Neural progenitor cell (in vitro differentiated cells): ENCODE results near the gene KCNC1. TPM values are rescaled to one million over a fixed set of nuclear protein-coding genes. Genes with fewer than 3 reads are reported as not detected.
A peak's percentile ranks its signal among the peaks of the same experiment; 100 is the strongest.

Experiments used
- DNase-seq: peaks from one replicate; pipeline ENCODE4 v3.0.0-alpha.2; 2016; ENCODE audit warnings: low spot score
- H2AFZ ChIP-seq: fragments of 200-600 bp; sonication (generic); replicated peaks from 2 replicates; pipeline ENCODE4 v1.6.1; 2016; ENCODE audit warnings: antibody characterized with exemption
- H3F3A ChIP-seq: fragments of 200-600 bp; sonication (generic); 2 replicates; pipeline ENCODE4 v1.6.1; 2016; ENCODE audit warnings: antibody characterized with exemption, low read depth
- H3K27ac ChIP-seq: fragments of 200-600 bp; sonication (generic); 2 replicates; pipeline ENCODE4 v1.5.1; 2016; ENCODE audit warnings: mild to moderate bottlenecking
- H3K27me3 ChIP-seq: fragments of 200-600 bp; sonication (generic); 2 replicates; pipeline ENCODE4 v1.6.1; 2016; ENCODE audit warnings: mild to moderate bottlenecking, moderate library complexity
- H3K36me3 ChIP-seq: fragments of 200-600 bp; sonication (generic); 2 replicates; pipeline ENCODE4 v1.5.1; 2016
- H3K4me1 ChIP-seq: fragments of 200-600 bp; sonication (generic); 2 replicates; pipeline ENCODE4 v1.6.1; 2016; ENCODE audit warnings: mixed run types
- H3K4me2 ChIP-seq: fragments of 200-600 bp; sonication (generic); 2 replicates; pipeline ENCODE4 v1.6.1; 2016
- H3K4me3 ChIP-seq: fragments of 200-600 bp; sonication (generic); 2 replicates; pipeline ENCODE4 v1.5.1; 2016
- H3K79me2 ChIP-seq: fragments of 200-600 bp; sonication (generic); 2 replicates; pipeline ENCODE4 v1.6.1; 2016; ENCODE audit warnings: low read depth
- H3K9ac ChIP-seq: fragments of 200-600 bp; sonication (generic); 2 replicates; pipeline ENCODE4 v1.6.1; 2016
- H3K9me3 ChIP-seq: fragments of 200-600 bp; sonication (generic); 2 replicates; pipeline ENCODE4 v1.5.1; 2016; ENCODE audit warnings: low read depth
- H4K20me1 ChIP-seq: fragments of 200-600 bp; sonication (generic); 2 replicates; pipeline ENCODE4 v1.6.1; 2016; ENCODE audit warnings: low read depth
- H3K27ac Mint-ChIP-seq: 3 replicates; pipeline ENCODE4 v1.8.0; 2021; ENCODE audit warnings: mixed read lengths
- H3K27me3 Mint-ChIP-seq: 2 replicates; pipeline ENCODE4 v1.8.0; 2022; ENCODE audit warnings: low read depth, mild to moderate bottlenecking, inconsistent platforms, moderate library complexity, mixed read lengths; ENCODE audit not compliant: insufficient read depth
- H3K36me3 Mint-ChIP-seq: 3 replicates; pipeline ENCODE4 v1.8.0; 2021; ENCODE audit warnings: mixed read lengths
- H3K4me1 Mint-ChIP-seq: 3 replicates; pipeline ENCODE4 v1.8.0; 2021; ENCODE audit warnings: mixed read lengths
- H3K4me3 Mint-ChIP-seq: 3 replicates; pipeline ENCODE4 v1.8.0; 2021; ENCODE audit warnings: mild to moderate bottlenecking, moderate library complexity, mixed read lengths
- H3K9me3 Mint-ChIP-seq: 3 replicates; pipeline ENCODE4 v1.8.0; 2020; ENCODE audit warnings: mixed read lengths
- EZH2 ChIP-seq: fragments of 200-600 bp; sonication (generic); IDR thresholded peaks from 2 replicates; pipeline ENCODE4 v1.6.1; 2017; ENCODE audit warnings: antibody characterized with exemption, mild to moderate bottlenecking, moderate library complexity
- EZH2phosphoT487 ChIP-seq: fragments of 200-600 bp; sonication (generic); IDR thresholded peaks from 2 replicates; pipeline ENCODE4 v1.6.1; 2017; ENCODE audit warnings: antibody characterized with exemption
- total RNA-seq: library from RNA; depleted of rRNA; stranded (reverse); fragments of >200 nt; gene quantifications from 2 replicates; pipeline ENCODE4 v1.2.3, GENCODE V29; 2015; ENCODE audit warnings: low replicate concordance
- TF ChIP-seq, protein P1 (sequence below): fragments of 200-600 bp; sonication (generic); IDR thresholded peaks from 2 replicates; pipeline ENCODE4 v1.5.1; 2017; ENCODE audit warnings: antibody characterized with exemption, mild to moderate bottlenecking

The KCNC1 gene
- total RNA-seq, 1 donor from 2014 or later = 0.04 TPM

DNA sequence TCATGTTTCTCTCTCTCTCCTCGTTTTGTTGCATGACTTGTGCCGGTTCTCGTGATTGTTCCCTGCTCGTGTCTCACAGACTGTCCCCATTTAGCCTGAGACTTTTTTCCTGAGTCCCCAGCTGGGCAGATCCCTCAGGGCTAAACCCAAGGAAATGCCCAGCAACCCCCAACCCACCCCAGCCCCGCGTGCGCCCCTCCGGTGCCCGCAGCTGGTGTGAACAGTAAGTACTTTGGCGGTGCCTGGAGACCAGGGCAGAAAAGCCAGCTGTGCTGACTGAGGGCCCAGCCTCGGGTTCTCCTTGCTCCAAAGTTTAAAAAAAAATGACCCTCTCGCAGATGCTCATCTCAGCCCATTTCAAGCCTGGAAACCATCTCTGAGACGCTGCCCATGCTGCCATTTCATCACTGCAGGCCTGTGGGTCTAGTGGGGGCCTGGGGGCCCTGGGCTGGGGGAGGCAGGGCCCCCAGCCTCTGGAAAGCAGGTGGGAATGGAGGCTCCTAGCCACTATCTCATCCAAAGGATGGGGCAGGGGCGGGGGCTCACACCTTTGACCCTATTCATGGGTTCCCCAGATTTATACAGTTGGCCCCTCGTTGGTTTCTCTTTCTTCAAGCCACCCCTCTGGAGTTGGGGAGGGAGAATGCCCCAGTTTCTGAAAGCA, 41.8 kb downstream of the KCNC1 start:
- H3K36me3 ChIP-seq = no peaks in the 10 kb centered on the region
- H3K79me2 ChIP-seq = no peaks in the 10 kb centered on the region

DNA sequence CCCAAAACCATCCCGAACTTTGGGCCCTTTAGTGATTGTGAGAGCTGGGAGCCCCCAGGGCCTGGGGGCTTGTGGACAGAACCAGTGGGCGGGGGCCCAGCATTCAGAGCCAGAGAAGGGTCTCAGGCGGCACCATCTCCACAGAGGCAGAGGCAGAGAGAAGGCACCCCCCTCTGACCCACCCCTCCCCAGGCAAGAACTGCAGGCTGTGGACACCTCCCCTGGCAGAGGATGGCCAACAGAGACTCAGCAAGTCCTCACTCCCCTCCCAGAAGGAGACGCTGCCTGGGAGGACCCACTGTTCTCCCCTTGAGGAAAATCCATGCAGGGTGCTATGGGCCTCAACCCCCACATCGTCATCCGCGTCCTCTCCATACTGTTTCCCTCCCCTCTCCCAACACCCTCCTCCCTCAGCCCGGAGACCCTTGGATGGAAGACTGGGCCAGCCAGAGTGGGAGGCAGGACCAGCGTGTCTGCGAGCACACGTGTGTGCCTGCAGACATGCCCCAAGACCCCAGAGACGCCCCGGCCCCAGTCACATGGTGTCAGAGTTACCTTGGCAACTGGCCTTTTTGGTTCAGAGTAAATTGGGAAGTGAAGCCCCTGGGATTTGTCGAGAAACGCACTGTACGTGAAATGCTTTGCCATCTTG, 42.6 kb downstream of the KCNC1 start:
- H3K79me2 ChIP-seq = no peaks in the 10 kb centered on the region
- DNase-seq = no peak
- Mint-ChIP-seq H3K27me3 (peaks cover 21% of the 10 kb centered on the region), H3K27ac (no peak overlapping the region), H3K4me3 (no peak overlapping the region), H3K36me3 (peaks cover 8% of the 10 kb centered on the region), H3K9me3 (no peaks in the 10 kb centered on the region), H3K4me1 (peaks cover 21% of the 10 kb centered on the region)
- no peak overlapping the region for H3K4me3 ChIP-seq
- no peaks in the 10 kb centered on the region for H3K27me3 ChIP-seq
- peaks cover 23% of the 10 kb centered on the region for H3K4me1 ChIP-seq
- no peak overlapping the region for H3K4me2 ChIP-seq
- TF ChIP-seq, protein P1, sequence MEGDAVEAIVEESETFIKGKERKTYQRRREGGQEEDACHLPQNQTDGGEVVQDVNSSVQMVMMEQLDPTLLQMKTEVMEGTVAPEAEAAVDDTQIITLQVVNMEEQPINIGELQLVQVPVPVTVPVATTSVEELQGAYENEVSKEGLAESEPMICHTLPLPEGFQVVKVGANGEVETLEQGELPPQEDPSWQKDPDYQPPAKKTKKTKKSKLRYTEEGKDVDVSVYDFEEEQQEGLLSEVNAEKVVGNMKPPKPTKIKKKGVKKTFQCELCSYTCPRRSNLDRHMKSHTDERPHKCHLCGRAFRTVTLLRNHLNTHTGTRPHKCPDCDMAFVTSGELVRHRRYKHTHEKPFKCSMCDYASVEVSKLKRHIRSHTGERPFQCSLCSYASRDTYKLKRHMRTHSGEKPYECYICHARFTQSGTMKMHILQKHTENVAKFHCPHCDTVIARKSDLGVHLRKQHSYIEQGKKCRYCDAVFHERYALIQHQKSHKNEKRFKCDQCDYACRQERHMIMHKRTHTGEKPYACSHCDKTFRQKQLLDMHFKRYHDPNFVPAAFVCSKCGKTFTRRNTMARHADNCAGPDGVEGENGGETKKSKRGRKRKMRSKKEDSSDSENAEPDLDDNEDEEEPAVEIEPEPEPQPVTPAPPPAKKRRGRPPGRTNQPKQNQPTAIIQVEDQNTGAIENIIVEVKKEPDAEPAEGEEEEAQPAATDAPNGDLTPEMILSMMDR = no peak
- TF ChIP-seq EZH2phosphoT487 (no peak), EZH2 (no peak)
- no peaks in the 10 kb centered on the region for H4K20me1 ChIP-seq
- no peak overlapping the region for H3K9ac ChIP-seq
- no peak overlapping the region for H2AFZ ChIP-seq
- no peak overlapping the region for H3K27ac ChIP-seq
- H3K36me3 ChIP-seq = no peaks in the 10 kb centered on the region
- no peaks in the 10 kb centered on the region for H3K9me3 ChIP-seq
- H3F3A ChIP-seq = no peaks in the 10 kb centered on the region

More for the DNA sequence above, 41.8 kb downstream of the KCNC1 start:
- Mint-ChIP-seq H3K4me1 (peaks cover 23% of the 10 kb centered on the region), H3K27ac (no peak overlapping the region), H3K4me3 (no peak overlapping the region), H3K9me3 (no peaks in the 10 kb centered on the region), H3K27me3 (peaks cover 26% of the 10 kb centered on the region), H3K36me3 (peaks cover 15% of the 10 kb centered on the region)
- Histone ChIP-seq H4K20me1 (no peaks in the 10 kb centered on the region), H2AFZ (no peak overlapping the region), H3K27me3 (no peaks in the 10 kb centered on the region), H3K9ac (no peak overlapping the region), H3K9me3 (no peaks in the 10 kb centered on the region), H3K27ac (no peak overlapping the region), H3F3A (no peaks in the 10 kb centered on the region), H3K4me3 (no peak overlapping the region), H3K4me1 (peaks cover 23% of the 10 kb centered on the region), H3K4me2 (no peak overlapping the region)
- DNase-seq = no peak
- TF ChIP-seq EZH2 (no peak), EZH2phosphoT487 (no peak)
- TF ChIP-seq, protein P1 = no peak

DNA sequence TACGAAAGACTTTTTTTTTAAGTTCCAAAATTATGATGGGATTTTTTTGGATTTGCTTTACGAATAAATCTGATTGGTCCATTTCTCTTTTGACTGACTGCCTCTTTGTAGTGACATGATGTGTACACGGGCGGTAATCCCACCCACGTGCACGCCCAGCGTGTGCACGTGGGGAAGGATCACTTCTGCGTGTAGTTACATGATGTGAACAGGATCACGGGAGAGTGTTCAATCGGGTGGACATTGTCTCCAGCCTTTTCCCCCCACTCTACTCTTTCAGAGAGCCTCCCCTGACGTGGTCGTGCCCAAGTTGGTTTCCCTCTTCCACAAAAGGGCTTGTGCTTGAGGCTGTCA, 43.1 kb downstream of the KCNC1 start:
- no peak for TF ChIP-seq EZH2phosphoT487
- TF ChIP-seq EZH2 = no peak
- TF ChIP-seq, protein P1 = no peak
- H3K36me3 ChIP-seq = no peaks in the 10 kb centered on the region
- H3K9me3 ChIP-seq = no peaks in the 10 kb centered on the region

More for the DNA sequence above, 43.1 kb downstream of the KCNC1 start:
- Mint-ChIP-seq H3K4me3 (no peak overlapping the region), H3K27ac (peak overlapping the region; percentile 76), H3K27me3 (peaks cover 18% of the 10 kb centered on the region), H3K4me1 (peaks cover 21% of the 10 kb centered on the region), H3K36me3 (peaks cover 3% of the 10 kb centered on the region), H3K9me3 (no peaks in the 10 kb centered on the region)
- Histone ChIP-seq H3K79me2 (no peaks in the 10 kb centered on the region), H3K4me1 (peaks cover 23% of the 10 kb centered on the region), H3K4me3 (no peak overlapping the region), H3K4me2 (no peak overlapping the region), H3K9ac (no peak overlapping the region), H2AFZ (no peak overlapping the region), H3K27ac (no peak overlapping the region), H4K20me1 (no peaks in the 10 kb centered on the region), H3K27me3 (no peaks in the 10 kb centered on the region), H3F3A (no peaks in the 10 kb centered on the region)
- DNase-seq = no peak
